K562 (cell line): ENCODE data around the gene ERC2. TPM values are rescaled to one million over a fixed set of nuclear protein-coding genes. Genes with fewer than 3 reads are reported as not detected.

ENCODE experiments used
- HOXB6 ChIP-seq: fragments of 250-450 bp; sonication (Bioruptor Pico); IDR thresholded peaks from 2 replicates; pipeline ENCODE4 v1.5.1; 2022; ENCODE audit warnings: mild to moderate bottlenecking, borderline replicate concordance
- ZNF764 ChIP-seq: fragments of 250-450 bp; sonication (Bioruptor Pico); IDR thresholded peaks from 2 replicates; pipeline ENCODE4 v1.4.0; 2020; ENCODE audit warnings: low read depth, mild to moderate bottlenecking, moderate library complexity
- polyA plus RNA-seq, 8 experiments: library from polyadenylated mRNA; depleted of rRNA in 4 of 8; stranded (reverse) in 5 of 8; unstranded in 3 of 8; fragments of >200 nt; fragmentation: Nextera tagmentation in 2 of 8; fragmentation: Illumina TruSeq in 1 of 8; extraction: Ambion mirVana in 2 of 8; extraction: Trizol in 1 of 8; gene quantifications; 2 replicates each; pipeline versions ENCODE4 v1.2.1 to v1.2.3, GENCODE V29; 2011 to 2014; ENCODE audit warnings: inconsistent platforms in 1 of 8, missing spikeins in 1 of 8
- total RNA-seq, 7 experiments: library from RNA; depleted of rRNA in 6 of 7; stranded (reverse); fragments of >200 nt in 6 of 7; fragmentation: Illumina TruSeq in 2 of 7; extraction: Trizol in 2 of 7; gene quantifications; 2 replicates each; pipeline versions ENCODE4 v1.2.1 to v1.2.3, GENCODE V29; 2011 to 2021; ENCODE audit warnings: low replicate concordance in 1 of 7
- TF ChIP-seq, protein P1 (sequence below), 2 experiments: fragments of 450-650 bp; IDR thresholded peaks; 2 replicates each; pipeline ENCODE4 v1.6.1; 2016; ENCODE audit warnings: mild to moderate bottlenecking in 2 of 2, borderline replicate concordance in 1 of 2, low read depth in 1 of 2, moderate library complexity in 1 of 2

The ERC2 gene
- total and polyA plus RNA-seq, 9 of the 15 experiments (the other 6 are each of a cell fraction or from before 2014, with no cell fraction given), result 0.04 to 0.18 (median 0.07) TPM; not detected in 2

DNA sequence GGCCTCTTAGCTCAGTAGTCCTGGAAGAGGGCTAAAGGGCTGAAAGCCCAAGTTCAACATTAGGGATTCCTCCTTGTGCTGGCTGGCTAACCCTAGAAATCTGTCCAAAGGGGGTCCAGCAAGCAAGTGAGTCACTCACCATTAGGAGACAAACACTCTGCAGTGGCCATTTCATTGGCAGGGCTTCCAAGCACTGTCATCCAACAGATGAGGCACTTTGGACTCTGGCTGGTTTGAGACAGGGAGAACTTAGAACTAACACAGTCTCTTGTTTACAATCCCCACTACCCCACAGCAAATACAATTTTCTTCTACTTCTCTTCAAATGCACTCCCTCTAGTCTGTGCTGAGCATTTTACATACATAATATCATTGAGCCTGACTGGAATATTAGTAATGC lies 971.0 kb downstream of the ERC2 start (continued):
- TF ChIP-seq, protein P1, sequence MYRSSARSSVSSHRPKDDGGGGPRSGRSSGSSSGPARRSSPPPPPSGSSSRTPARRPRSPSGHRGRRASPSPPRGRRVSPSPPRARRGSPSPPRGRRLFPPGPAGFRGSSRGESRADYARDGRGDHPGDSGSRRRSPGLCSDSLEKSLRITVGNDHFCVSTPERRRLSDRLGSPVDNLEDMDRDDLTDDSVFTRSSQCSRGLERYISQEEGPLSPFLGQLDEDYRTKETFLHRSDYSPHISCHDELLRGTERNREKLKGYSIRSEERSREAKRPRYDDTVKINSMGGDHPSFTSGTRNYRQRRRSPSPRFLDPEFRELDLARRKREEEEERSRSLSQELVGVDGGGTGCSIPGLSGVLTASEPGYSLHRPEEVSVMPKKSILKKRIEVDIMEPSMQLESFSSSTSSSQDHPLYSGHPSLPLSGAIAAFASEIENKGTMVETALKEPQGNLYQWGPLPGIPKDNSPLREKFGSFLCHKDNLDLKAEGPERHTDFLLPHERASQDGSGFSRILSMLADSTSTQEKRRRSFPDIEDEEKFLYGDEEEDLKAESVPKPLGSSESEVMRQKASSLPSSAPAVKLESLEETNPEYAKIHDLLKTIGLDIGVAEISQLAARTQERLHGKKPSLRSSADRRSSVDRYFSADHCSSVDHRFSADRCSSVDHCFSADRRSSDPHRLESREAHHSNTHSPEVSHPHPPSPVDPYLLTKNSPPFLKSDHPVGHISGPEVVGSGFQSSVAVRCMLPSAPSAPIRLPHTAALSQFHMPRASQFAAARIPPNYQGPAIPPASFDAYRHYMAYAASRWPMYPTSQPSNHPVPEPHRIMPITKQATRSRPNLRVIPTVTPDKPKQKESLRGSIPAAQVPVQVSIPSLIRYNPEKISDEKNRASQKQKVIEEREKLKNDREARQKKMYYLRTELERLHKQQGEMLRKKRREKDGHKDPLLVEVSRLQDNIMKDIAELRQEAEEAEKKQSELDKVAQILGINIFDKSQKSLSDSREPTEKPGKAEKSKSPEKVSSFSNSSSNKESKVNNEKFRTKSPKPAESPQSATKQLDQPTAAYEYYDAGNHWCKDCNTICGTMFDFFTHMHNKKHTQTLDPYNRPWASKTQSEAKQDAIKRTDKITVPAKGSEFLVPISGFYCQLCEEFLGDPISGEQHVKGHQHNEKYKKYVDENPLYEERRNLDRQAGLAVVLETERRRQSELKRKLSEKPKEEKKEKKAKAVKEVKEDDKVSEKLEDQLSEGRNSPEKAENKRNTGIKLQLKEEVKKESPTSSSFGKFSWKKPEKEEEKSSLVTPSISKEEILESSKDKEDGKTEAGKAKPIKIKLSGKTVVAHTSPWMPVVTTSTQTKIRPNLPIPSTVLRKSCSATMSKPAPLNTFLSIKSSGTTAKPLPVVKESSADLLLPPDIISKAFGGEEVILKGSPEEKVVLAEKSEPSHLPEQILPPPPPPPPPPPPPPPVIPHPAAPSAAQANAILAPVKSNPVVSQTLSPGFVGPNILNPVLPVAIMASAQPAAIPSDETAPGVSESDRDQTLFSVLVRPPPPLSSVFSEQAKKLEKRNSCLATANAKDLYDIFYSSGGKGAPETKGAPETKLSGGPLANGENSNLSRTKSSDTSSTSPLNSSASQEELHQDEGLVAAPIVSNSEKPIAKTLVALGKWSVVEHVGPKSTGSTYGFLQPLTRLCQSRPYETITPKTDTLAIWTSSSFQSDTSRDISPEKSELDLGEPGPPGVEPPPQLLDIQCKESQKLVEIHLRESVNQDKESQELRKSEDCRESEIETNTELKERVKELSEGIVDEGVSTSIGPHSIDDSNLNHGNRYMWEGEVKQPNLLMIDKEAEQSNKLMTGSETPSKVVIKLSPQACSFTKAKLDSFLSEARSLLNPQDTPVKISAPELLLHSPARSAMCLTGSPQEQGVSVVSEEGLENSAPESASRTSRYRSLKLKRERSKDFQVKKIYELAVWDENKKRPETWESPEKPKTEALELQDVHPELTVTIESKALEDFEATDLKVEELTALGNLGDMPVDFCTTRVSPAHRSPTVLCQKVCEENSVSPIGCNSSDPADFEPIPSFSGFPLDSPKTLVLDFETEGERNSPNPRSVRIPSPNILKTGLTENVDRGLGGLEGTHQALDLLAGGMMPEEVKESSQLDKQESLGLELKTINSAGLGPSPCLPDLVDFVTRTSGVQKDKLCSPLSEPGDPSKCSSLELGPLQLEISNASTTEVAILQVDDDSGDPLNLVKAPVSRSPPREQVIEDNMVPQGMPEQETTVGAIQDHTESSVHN (IDR thresholded peaks at IDR 0.05; ENCODE audit: borderline replicate concordance in 1 of 2, low read depth in 1 of 2), result no peak
- TF ChIP-seq HOXB6 (CRISPR knock-in tag) (no peak), ZNF764 (CRISPR knock-in tag) (no peak)
